ENCODE data around the gene MTHFR. TPM values are rescaled to one million over a fixed set of nuclear protein-coding genes. Genes with fewer than 3 reads are reported as not detected.
A peak's percentile ranks its signal among the peaks of the same experiment; 100 is the strongest.
"Not testable (repeated sequence)": the region's sequence is repeated elsewhere in the genome, so short reads cannot be mapped to it uniquely, and the experiment has no call there.

Gene MTHFR
- total RNA-seq, 1 experiment from 2014 or later: 27.8 TPM

- no TSS peak for BruUV-seq (replicated peaks)
- TF ChIP-seq CTCF (IDR thresholded peaks at IDR 0.05; ENCODE audit: insufficient read depth in 1 of 2, low read depth in 1 of 2, low read length in 1 of 2, severe bottlenecking in 1 of 2, unreplicated experiment in 1 of 2): no peak
- H3K27me3 ChIP-seq (replicated peaks; ENCODE audit: control insufficient read depth, insufficient read depth, low read length): no peaks in the 10 kb centered on the region
- peaks cover 21% of the 10 kb centered on the region for H3K4me1 ChIP-seq
- POLR2A ChIA-PET: interaction anchor here (0.5 to 1.8 kb wide), 5 partner anchors 20 to 153 kb away, joined by 3 to 31 read pairs (median 5); partner anchors contain the start of gene FBXO44
- Mint-ChIP-seq H3K4me1 (ENCODE audit: low read depth, unreplicated experiment) (no peaks in the 10 kb centered on the region), H3K27ac (ENCODE audit: unreplicated experiment) (peak overlapping the region; percentile 94), H3K36me3 (ENCODE audit: insufficient read depth, unreplicated experiment) (peaks cover 44% of the 10 kb centered on the region), H3K4me3 (ENCODE audit: unreplicated experiment) (peak overlapping the region; percentile 96), H3K27me3 (ENCODE audit: insufficient read depth, unreplicated experiment) (no peaks in the 10 kb centered on the region), H3K9me3 (ENCODE audit: unreplicated experiment) (no peaks in the 10 kb centered on the region)
- peak overlapping the region; percentile 93 for H3K4me3 ChIP-seq (ENCODE audit: low read depth, low read length)
- peaks cover 2% of the 10 kb centered on the region; the same call in 1 of the 2 replicates for H3K36me3 ChIP-seq (ENCODE audit: control insufficient read depth, insufficient read depth, low read length)
- intact Hi-C loops (cut with micrococcal nuclease; ENCODE audit: unreplicated experiment): loop anchor here (10.0 kb wide), 1 partner anchor 72 kb away; the partner anchor contains the start of gene AGTRAP
- no peak for DNase-seq
- no peaks in the 10 kb centered on the region for H3K9me3 ChIP-seq
- CTCF ChIA-PET: interaction anchor here (1.5 kb wide), 2 partner anchors 30 to 160 kb away, joined by 3 to 5 read pairs; no protein-coding TSS in a partner anchor
Observed at GRCh38 chr1:11807133-11807532, 1.4 kb upstream of the MTHFR start.

GRCh38 chr1:11806307-11806936, 658 bp upstream of the MTHFR start:
- H3K4me1 Mint-ChIP-seq (ENCODE audit: low read depth, unreplicated experiment): no peaks in the 10 kb centered on the region
- no peak for TF ChIP-seq CTCF (IDR thresholded peaks at IDR 0.05; ENCODE audit: insufficient read depth in 1 of 2, low read depth in 1 of 2, low read length in 1 of 2, severe bottlenecking in 1 of 2, unreplicated experiment in 1 of 2)
- BruUV-seq (replicated peaks): TSS peak; percentile 48
- Histone ChIP-seq H3K4me1 (peaks cover 21% of the 10 kb centered on the region), H3K36me3 (ENCODE audit: control insufficient read depth, insufficient read depth, low read length) (peaks cover 2% of the 10 kb centered on the region; the same call in 1 of the 2 replicates), H3K27me3 (replicated peaks; ENCODE audit: control insufficient read depth, insufficient read depth, low read length) (no peaks in the 10 kb centered on the region), H3K4me3 (ENCODE audit: low read depth, low read length) (peak overlapping the region; percentile 93), H3K9me3 (no peaks in the 10 kb centered on the region)
- no peaks in the 10 kb centered on the region for H3K27me3 Mint-ChIP-seq (ENCODE audit: insufficient read depth, unreplicated experiment)
- peaks cover 37% of the 10 kb centered on the region for H3K36me3 Mint-ChIP-seq (ENCODE audit: insufficient read depth, unreplicated experiment)
- peak overlapping the region; percentile 96 for H3K4me3 Mint-ChIP-seq (ENCODE audit: unreplicated experiment)
- intact Hi-C loops (cut with micrococcal nuclease; ENCODE audit: unreplicated experiment): loop anchor here (10.0 kb wide), 1 partner anchor 72 kb away; the partner anchor contains the start of gene AGTRAP
- H3K9me3 Mint-ChIP-seq (ENCODE audit: unreplicated experiment): no peaks in the 10 kb centered on the region
- ChIA-PET CTCF (interaction anchor here (0.7 to 1.5 kb wide), 3 partner anchors 31 to 161 kb away, joined by 3 to 5 read pairs (median 3); no protein-coding TSS in a partner anchor), POLR2A (interaction anchor here (0.5 to 1.8 kb wide), 6 partner anchors 19 to 152 kb away, joined by 3 to 31 read pairs (median 4); partner anchors contain the start of gene FBXO44)
- DNase-seq: no peak
- H3K27ac Mint-ChIP-seq (ENCODE audit: unreplicated experiment): peak overlapping the region; percentile 94

- Mint-ChIP-seq H3K9me3 (ENCODE audit: unreplicated experiment) (no peaks in the 10 kb centered on the region), H3K27me3 (ENCODE audit: insufficient read depth, unreplicated experiment) (no peaks in the 10 kb centered on the region), H3K36me3 (ENCODE audit: insufficient read depth, unreplicated experiment) (peaks cover 35% of the 10 kb centered on the region), H3K4me3 (ENCODE audit: unreplicated experiment) (peak overlapping the region; percentile 96), H3K4me1 (ENCODE audit: low read depth, unreplicated experiment) (no peaks in the 10 kb centered on the region), H3K27ac (ENCODE audit: unreplicated experiment) (peak overlapping the region; percentile 94)
- H3K27me3 ChIP-seq (replicated peaks; ENCODE audit: control insufficient read depth, insufficient read depth, low read length): no peaks in the 10 kb centered on the region
- peaks cover 4% of the 10 kb centered on the region for H3K36me3 ChIP-seq (ENCODE audit: control insufficient read depth, insufficient read depth, low read length)
- H3K4me1 ChIP-seq: peaks cover 21% of the 10 kb centered on the region
- intact Hi-C loops (cut with micrococcal nuclease; ENCODE audit: unreplicated experiment): loop anchor here (1.0 to 10.0 kb wide), 2 partner anchors 18 to 70 kb away; partner anchors contain the start of gene AGTRAP
- no peak for TF ChIP-seq CTCF (IDR thresholded peaks at IDR 0.05; ENCODE audit: insufficient read depth in 1 of 2, low read depth in 1 of 2, low read length in 1 of 2, severe bottlenecking in 1 of 2, unreplicated experiment in 1 of 2)
- DNase-seq: no peak
- H3K9me3 ChIP-seq: no peaks in the 10 kb centered on the region
- CTCF ChIA-PET: no interaction called here
- POLR2A ChIA-PET: no interaction called here
- H3K4me3 ChIP-seq (ENCODE audit: low read depth, low read length): peak overlapping the region; percentile 59
- BruUV-seq (replicated peaks): TSS peak; percentile 48
Observed at GRCh38 chr1:11804666-11805421, 920 bp downstream of the MTHFR start.

GRCh38 chr1:11803924-11804665, 1.7 kb downstream of the MTHFR start:
- H3K9me3 Mint-ChIP-seq (ENCODE audit: unreplicated experiment); CTCF ChIA-PET; H3K9me3 ChIP-seq; BruUV-seq (replicated peaks); H3K36me3 ChIP-seq (ENCODE audit: control insufficient read depth, insufficient read depth, low read length); H3K4me1 Mint-ChIP-seq (ENCODE audit: low read depth, unreplicated experiment); DNase-seq; H3K27me3 ChIP-seq (replicated peaks; ENCODE audit: control insufficient read depth, insufficient read depth, low read length); H3K27me3 Mint-ChIP-seq (ENCODE audit: insufficient read depth, unreplicated experiment): not testable (repeated sequence)
- POLR2A ChIA-PET: interaction anchor here (1.2 kb wide), 1 partner anchor 104 kb away, joined by 3 read pairs; no protein-coding TSS in a partner anchor
- intact Hi-C loops (cut with micrococcal nuclease; ENCODE audit: unreplicated experiment): loop anchor here (1.0 to 10.0 kb wide), 2 partner anchors 12 to 69 kb away; partner anchors contain the start of gene AGTRAP
- peak overlapping the region; percentile 96 for H3K4me3 Mint-ChIP-seq (ENCODE audit: unreplicated experiment)
- peak overlapping the region; percentile 94 for H3K27ac Mint-ChIP-seq (ENCODE audit: unreplicated experiment)
- peaks cover 29% of the 10 kb centered on the region for H3K36me3 Mint-ChIP-seq (ENCODE audit: insufficient read depth, unreplicated experiment)
- peak overlapping the region; percentile 59 for H3K4me3 ChIP-seq (ENCODE audit: low read depth, low read length)
- peaks cover 21% of the 10 kb centered on the region for H3K4me1 ChIP-seq

All from Caco-2 (cell line).